Activated T-cell treated with anti-CD3 and anti-CD28 coated beads, Interleukin-2, amount 50 U/mL, for 24 hours (primary cell): ENCODE results near the gene TK2.

Source experiments
- DNase-seq: peaks from one replicate; pipeline ENCODE4 v3.0.0-alpha.2; 2020
- H3K27ac Mint-ChIP-seq: 2 replicates; pipeline ENCODE4 v1.8.0; 2020; ENCODE audit warnings: mild to moderate bottlenecking, mixed read lengths
- H3K27me3 Mint-ChIP-seq: 2 replicates; pipeline ENCODE4 v1.8.0; 2020; ENCODE audit warnings: mixed read lengths
- H3K36me3 Mint-ChIP-seq: 2 replicates; pipeline ENCODE4 v1.8.0; 2020; ENCODE audit warnings: low read depth, mixed read lengths
- H3K4me1 Mint-ChIP-seq: 2 replicates; pipeline ENCODE4 v1.8.0; 2020; ENCODE audit warnings: low read depth, mixed read lengths
- H3K4me3 Mint-ChIP-seq: 2 replicates; pipeline ENCODE4 v1.8.0; 2020; ENCODE audit warnings: mild to moderate bottlenecking, moderate library complexity, mixed read lengths
- H3K9me3 Mint-ChIP-seq: 2 replicates; pipeline ENCODE4 v1.8.0; 2020; ENCODE audit warnings: mixed read lengths

The TK2 gene

GRCh38 chr16:66544016-66544757 is 5.7 kb downstream of the TK2 start:
- no peaks in the 10 kb centered on the region for H3K36me3 Mint-ChIP-seq
- no peaks in the 10 kb centered on the region for H3K9me3 Mint-ChIP-seq
- no peaks in the 10 kb centered on the region for H3K27me3 Mint-ChIP-seq
- no peak for DNase-seq
- peak overlapping the region; percentile 10 for H3K27ac Mint-ChIP-seq
- no peak overlapping the region for H3K4me3 Mint-ChIP-seq
- peaks cover 37% of the 10 kb centered on the region for H3K4me1 Mint-ChIP-seq

GRCh38 chr16:66543541-66543940 is 6.4 kb downstream of the TK2 start:
- no peak for DNase-seq
- no peaks in the 10 kb centered on the region for H3K36me3 Mint-ChIP-seq
- no peaks in the 10 kb centered on the region for H3K27me3 Mint-ChIP-seq
- H3K4me1 Mint-ChIP-seq, result peaks cover 33% of the 10 kb centered on the region
- no peak overlapping the region for H3K27ac Mint-ChIP-seq
- no peaks in the 10 kb centered on the region for H3K9me3 Mint-ChIP-seq
- H3K4me3 Mint-ChIP-seq, result no peak overlapping the region

- Mint-ChIP-seq H3K4me1 (peaks cover 27% of the 10 kb centered on the region), H3K4me3 (no peak overlapping the region), H3K27me3 (no peaks in the 10 kb centered on the region), H3K9me3 (no peaks in the 10 kb centered on the region), H3K36me3 (no peaks in the 10 kb centered on the region), H3K27ac (no peak overlapping the region)
- no peak for DNase-seq
Measured at GRCh38 chr16:66542396-66542795, 7.5 kb downstream of the TK2 start.

GRCh38 chr16:66541388-66542355 is 8.2 kb downstream of the TK2 start:
- Mint-ChIP-seq H3K27me3 (no peaks in the 10 kb centered on the region), H3K36me3 (no peaks in the 10 kb centered on the region), H3K4me1 (peaks cover 27% of the 10 kb centered on the region), H3K9me3 (no peaks in the 10 kb centered on the region), H3K4me3 (no peak overlapping the region), H3K27ac (no peak overlapping the region)
- no peak for DNase-seq

GRCh38 chr16:66539623-66540469 is 10.1 kb downstream of the TK2 start:
- Mint-ChIP-seq H3K9me3 (no peaks in the 10 kb centered on the region), H3K27me3 (no peaks in the 10 kb centered on the region), H3K4me1 (peaks cover 21% of the 10 kb centered on the region), H3K36me3 (no peaks in the 10 kb centered on the region), H3K27ac (peak overlapping the region; percentile 59), H3K4me3 (no peak overlapping the region)
- DNase-seq, result no peak

- no peaks in the 10 kb centered on the region for H3K36me3 Mint-ChIP-seq
- H3K9me3 Mint-ChIP-seq, result no peaks in the 10 kb centered on the region
- H3K27me3 Mint-ChIP-seq, result no peaks in the 10 kb centered on the region
- DNase-seq, result no peak
- no peak overlapping the region for H3K27ac Mint-ChIP-seq
- H3K4me1 Mint-ChIP-seq, result peaks cover 14% of the 10 kb centered on the region
- no peak overlapping the region for H3K4me3 Mint-ChIP-seq
Measured at GRCh38 chr16:66538910-66539309, 11.0 kb downstream of the TK2 start.

- no peak overlapping the region for H3K27ac Mint-ChIP-seq
- H3K9me3 Mint-ChIP-seq, result no peaks in the 10 kb centered on the region
- H3K27me3 Mint-ChIP-seq, result no peaks in the 10 kb centered on the region
- peaks cover 10% of the 10 kb centered on the region for H3K4me1 Mint-ChIP-seq
- DNase-seq, result no peak
- H3K4me3 Mint-ChIP-seq, result no peak overlapping the region
- H3K36me3 Mint-ChIP-seq, result no peaks in the 10 kb centered on the region
Measured at GRCh38 chr16:66537236-66537635, 12.7 kb downstream of the TK2 start.

- H3K27ac Mint-ChIP-seq, result no peak overlapping the region
- no peaks in the 10 kb centered on the region for H3K27me3 Mint-ChIP-seq
- DNase-seq, result no peak
- H3K4me3 Mint-ChIP-seq, result no peak overlapping the region
- H3K4me1 Mint-ChIP-seq, result peaks cover 10% of the 10 kb centered on the region
- no peaks in the 10 kb centered on the region for H3K36me3 Mint-ChIP-seq
- H3K9me3 Mint-ChIP-seq, result no peaks in the 10 kb centered on the region
Measured at GRCh38 chr16:66536525-66536924, 13.4 kb downstream of the TK2 start.

- no peaks in the 10 kb centered on the region for H3K36me3 Mint-ChIP-seq
- DNase-seq, result no peak
- H3K4me3 Mint-ChIP-seq, result no peak overlapping the region
- H3K27ac Mint-ChIP-seq, result no peak overlapping the region
- no peaks in the 10 kb centered on the region for H3K9me3 Mint-ChIP-seq
- H3K27me3 Mint-ChIP-seq, result no peaks in the 10 kb centered on the region
- H3K4me1 Mint-ChIP-seq, result peaks cover 13% of the 10 kb centered on the region
Measured at GRCh38 chr16:66534376-66534799, 15.5 kb downstream of the TK2 start.

GRCh38 chr16:66529475-66529874 is 20.4 kb downstream of the TK2 start:
- H3K36me3 Mint-ChIP-seq, result no peaks in the 10 kb centered on the region
- peaks cover 34% of the 10 kb centered on the region for H3K4me1 Mint-ChIP-seq
- H3K9me3 Mint-ChIP-seq, result no peaks in the 10 kb centered on the region
- peak overlapping the region; percentile 18 for H3K27ac Mint-ChIP-seq
- no peak for DNase-seq
- no peaks in the 10 kb centered on the region for H3K27me3 Mint-ChIP-seq
- no peak overlapping the region for H3K4me3 Mint-ChIP-seq

GRCh38 chr16:66528294-66528693 is 21.6 kb downstream of the TK2 start:
- DNase-seq, result no peak
- Mint-ChIP-seq H3K36me3 (no peaks in the 10 kb centered on the region), H3K27me3 (no peaks in the 10 kb centered on the region), H3K9me3 (no peaks in the 10 kb centered on the region), H3K4me1 (peaks cover 46% of the 10 kb centered on the region), H3K27ac (no peak overlapping the region), H3K4me3 (no peak overlapping the region)

- Mint-ChIP-seq H3K36me3 (no peaks in the 10 kb centered on the region), H3K4me3 (no peak overlapping the region), H3K4me1 (peaks cover 73% of the 10 kb centered on the region), H3K9me3 (no peaks in the 10 kb centered on the region), H3K27me3 (no peaks in the 10 kb centered on the region), H3K27ac (peak overlapping the region; percentile 27)
- no peak for DNase-seq
Measured at GRCh38 chr16:66525396-66526180, 24.3 kb downstream of the TK2 start.

GRCh38 chr16:66524601-66525164 is 25.2 kb downstream of the TK2 start:
- Mint-ChIP-seq H3K4me1 (peaks cover 75% of the 10 kb centered on the region), H3K4me3 (no peak overlapping the region)

More at GRCh38 chr16:66524601-66525164, 25.2 kb downstream of the TK2 start:
- peak; percentile 56 for DNase-seq
- Mint-ChIP-seq H3K27ac (peak overlapping the region; percentile 83), H3K9me3 (no peaks in the 10 kb centered on the region), H3K27me3 (no peaks in the 10 kb centered on the region), H3K36me3 (no peaks in the 10 kb centered on the region)
